GM18867 (cell line): ENCODE results near the gene ARID5B.

Experiments used
- ATAC-seq: cut with Tn5 transposase; IDR thresholded peaks from one replicate; pipeline ENCODE4 v1.9.1; 2021; ENCODE audit warnings: mild to moderate bottlenecking, moderate library complexity; ENCODE audit not compliant: unreplicated experiment

Gene ARID5B

DNA sequence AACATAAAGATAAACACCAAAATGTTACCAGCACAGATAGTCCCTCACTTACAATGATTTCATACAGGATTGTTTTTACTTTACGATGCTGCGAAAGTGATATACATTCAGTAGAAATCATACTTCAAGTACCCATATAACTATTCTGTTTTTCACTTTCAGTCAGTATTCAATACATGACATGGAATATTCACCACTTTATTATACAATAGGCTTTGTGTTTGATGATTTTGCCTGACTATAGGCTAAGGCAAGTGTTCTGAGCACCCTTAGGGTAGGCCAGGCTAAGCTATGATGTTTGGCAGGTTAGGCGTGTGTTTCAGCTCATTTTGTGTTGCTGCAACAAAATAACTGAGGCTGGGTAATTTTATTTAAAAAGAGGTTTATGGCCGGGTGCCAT, 212.2 kb downstream of the ARID5B start:
- no peak for ATAC-seq

- ATAC-seq: no peak
Measured at GRCh38 chr10:62115321-62115720, 213.8 kb downstream of the ARID5B start.

GRCh38 chr10:62115842-62116241, 214.3 kb downstream of the ARID5B start:
- ATAC-seq: no peak

DNA sequence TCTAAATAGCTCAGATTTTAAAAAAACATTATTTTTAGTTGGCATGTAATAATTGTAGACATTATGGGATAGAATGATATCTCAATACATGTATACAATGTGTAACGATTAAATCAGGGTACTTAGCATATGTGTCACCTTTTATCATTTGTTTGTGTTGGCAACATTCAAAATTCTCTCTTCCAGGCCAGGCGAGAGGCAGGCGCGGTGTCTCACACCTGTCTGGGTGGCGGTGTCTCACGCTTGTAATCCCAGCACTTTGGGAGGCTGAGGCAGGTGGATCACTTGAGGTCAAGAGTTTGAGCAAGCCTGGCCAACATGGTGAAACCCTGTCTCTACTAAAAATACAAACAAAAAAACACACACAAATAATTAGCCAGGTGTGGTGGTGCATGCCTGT, 215.4 kb downstream of the ARID5B start:
- no peak for ATAC-seq

GRCh38 chr10:62121187-62121530, 219.7 kb downstream of the ARID5B start:
- ATAC-seq: no peak

DNA sequence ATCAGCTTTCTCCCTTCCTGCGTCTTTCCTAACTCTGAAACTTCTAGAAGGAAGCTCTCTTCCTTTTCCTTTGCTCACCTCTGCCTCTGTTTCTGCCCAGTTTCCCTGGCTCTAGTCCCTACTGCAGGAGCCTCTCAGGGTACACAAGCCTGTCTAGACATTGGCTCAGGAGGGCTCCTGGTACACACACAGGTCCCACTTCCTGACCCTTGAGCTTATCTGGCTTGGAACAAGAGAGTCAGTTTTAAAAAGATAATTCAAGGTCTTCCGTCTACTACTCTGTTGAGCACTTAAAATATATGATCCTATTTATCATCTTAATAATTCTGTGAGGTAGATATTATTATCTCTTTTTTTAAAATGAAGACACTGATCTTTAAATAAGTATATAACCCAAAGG, 226.5 kb downstream of the ARID5B start:
- no peak for ATAC-seq

DNA sequence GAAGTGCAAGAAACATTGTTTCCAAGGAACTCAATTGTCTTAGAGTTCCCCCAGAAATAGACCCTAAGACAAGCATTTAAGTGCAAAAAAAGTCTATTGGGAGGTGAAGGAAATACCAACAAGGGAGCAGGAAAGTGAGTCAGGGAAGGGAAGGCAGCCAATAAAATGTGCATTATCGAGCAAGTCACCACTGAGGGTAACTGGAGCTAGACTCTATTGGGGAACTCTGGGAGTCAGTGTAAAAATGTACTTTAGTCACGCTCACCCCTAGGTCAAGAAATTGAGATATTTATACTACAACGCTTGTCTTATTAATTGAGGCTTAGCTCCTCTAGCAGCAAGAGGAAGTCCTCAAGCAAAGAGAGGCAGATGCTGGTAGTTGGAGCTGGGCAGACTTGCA, 229.4 kb downstream of the ARID5B start:
- no peak for ATAC-seq

DNA sequence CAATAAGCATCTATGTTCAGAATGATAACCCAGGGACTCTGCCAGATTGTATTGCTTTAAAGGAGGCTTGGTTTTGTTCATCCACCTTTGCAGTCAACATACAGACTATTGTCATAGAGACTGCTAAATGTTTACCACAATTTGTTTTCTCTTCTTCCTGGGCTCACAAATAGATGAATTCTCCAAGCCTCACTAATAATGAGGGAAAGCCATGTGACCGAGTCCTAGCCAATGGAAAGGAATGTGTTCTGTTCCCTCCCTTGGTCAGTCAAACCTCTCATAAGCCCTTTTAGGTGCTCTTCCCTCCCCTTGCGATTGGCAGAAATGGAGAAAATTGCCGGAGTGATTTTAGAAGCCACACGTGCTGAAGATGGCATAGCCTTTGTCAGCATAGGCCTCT, 230.2 kb downstream of the ARID5B start:
- no peak for ATAC-seq

- ATAC-seq: peak; percentile 98
Measured at GRCh38 chr10:62133618-62134017, 232.1 kb downstream of the ARID5B start.

DNA sequence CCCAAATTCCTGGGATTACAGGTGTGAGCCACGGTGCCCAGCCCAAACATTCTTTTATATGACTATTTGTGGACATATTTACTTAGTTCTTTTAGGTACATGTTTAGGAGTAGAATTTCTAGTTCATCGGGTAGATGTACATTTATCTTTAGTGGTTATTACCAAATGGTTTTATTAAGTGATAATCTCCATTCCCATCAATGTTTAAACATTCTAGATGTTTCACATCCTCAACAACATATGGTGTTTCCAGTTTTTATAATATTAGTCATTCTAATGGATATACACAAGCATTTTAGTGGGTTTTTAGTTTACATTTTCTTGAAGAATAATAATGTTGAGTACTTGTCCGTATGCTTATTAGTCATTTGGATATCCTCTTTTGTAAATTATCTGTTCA, 235.4 kb downstream of the ARID5B start:
- ATAC-seq: no peak
